Left ventricle myocardium inferior (tissue), 1 donor: Measurements from ENCODE around the gene CELF3. TPM values are rescaled to one million over a fixed set of nuclear protein-coding genes. Genes with fewer than 3 reads are reported as not detected.

Experiments
- DNase-seq: peaks from one replicate; pipeline ENCODE4 v3.0.0-alpha.2; 2020
- H3K27ac ChIP-seq: fragments of 200-600 bp; replicated peaks from 2 replicates; pipeline ENCODE4 v1.8.0; 2021
- H3K27me3 ChIP-seq: fragments of 200-600 bp; 2 replicates; pipeline ENCODE4 v1.8.0; 2021; ENCODE audit warnings: low read depth
- H3K36me3 ChIP-seq: fragments of 200-600 bp; 2 replicates; pipeline ENCODE4 v1.8.0; 2021
- H3K4me1 ChIP-seq: fragments of 200-600 bp; 2 replicates; pipeline ENCODE4 v1.8.0; 2021
- H3K4me3 ChIP-seq: fragments of 200-600 bp; 2 replicates; pipeline ENCODE4 v1.8.0; 2021; ENCODE audit warnings: mild to moderate bottlenecking, moderate library complexity
- H3K9me3 ChIP-seq: fragments of 200-600 bp; replicated peaks from 2 replicates; pipeline ENCODE4 v1.8.0; 2021
- CTCF ChIP-seq: fragments of 200-600 bp; IDR thresholded peaks from 2 replicates; pipeline ENCODE4 v1.8.0; 2021; ENCODE audit warnings: antibody characterized with exemption, mild to moderate bottlenecking, borderline replicate concordance
- intact Hi-C: fragments of 100-400 bp; cut with micrococcal nuclease; formaldehyde crosslinking; loops from one replicate; pipeline ENCODE4 v1.11.0; 2022
- total RNA-seq: library from RNA; stranded (reverse); fragmentation: NEBNext Ultra II Directional; extraction: Animal tissue kit (Norgen Biotek cat#: 25700); gene quantifications from one replicate; pipeline ENCODE4 v1.2.1, GENCODE V29; 2021
- donor health status: DM: no; HTN: yes; CAD: no; lungs with severe emphysema.

The CELF3 gene
- total RNA-seq, 1 donor from 2014 or later = not detected

GRCh38 chr1:151720554-151720953 lies 4.0 kb upstream of the CELF3 start:
- no peaks in the 10 kb centered on the region for H3K9me3 ChIP-seq
- no peak for DNase-seq
- peak overlapping the region; percentile 83 for H3K27ac ChIP-seq
- H3K4me3 ChIP-seq = peak overlapping the region; percentile 66
- peaks cover 41% of the 10 kb centered on the region for H3K27me3 ChIP-seq
- no peaks in the 10 kb centered on the region for H3K36me3 ChIP-seq
- intact Hi-C loops = no loop called here
- no peak for TF ChIP-seq CTCF
- H3K4me1 ChIP-seq = peaks cover 57% of the 10 kb centered on the region

- no peak for TF ChIP-seq CTCF
- no peak for DNase-seq
- peaks cover 57% of the 10 kb centered on the region for H3K4me1 ChIP-seq
- intact Hi-C loops = no loop called here
- no peaks in the 10 kb centered on the region for H3K36me3 ChIP-seq
- no peaks in the 10 kb centered on the region for H3K9me3 ChIP-seq
- peak overlapping the region; percentile 66 for H3K4me3 ChIP-seq
- peaks cover 39% of the 10 kb centered on the region for H3K27me3 ChIP-seq
- H3K27ac ChIP-seq = peak overlapping the region; percentile 83
These were observed 3.5 kb upstream of the CELF3 start for GRCh38 chr1:151720125-151720524.

GRCh38 chr1:151718666-151719065 lies 2.1 kb upstream of the CELF3 start:
- no peaks in the 10 kb centered on the region for H3K9me3 ChIP-seq
- H3K27ac ChIP-seq = peak overlapping the region; percentile 68
- DNase-seq = no peak
- H3K4me3 ChIP-seq = no peak overlapping the region
- H3K27me3 ChIP-seq = peaks cover 40% of the 10 kb centered on the region
- intact Hi-C loops = no loop called here
- H3K4me1 ChIP-seq = peaks cover 57% of the 10 kb centered on the region
- no peak for TF ChIP-seq CTCF
- H3K36me3 ChIP-seq = no peaks in the 10 kb centered on the region

GRCh38 chr1:151718011-151718431 lies 1.4 kb upstream of the CELF3 start:
- Histone ChIP-seq H3K27me3 (peaks cover 45% of the 10 kb centered on the region), H3K4me1 (peaks cover 57% of the 10 kb centered on the region), H3K9me3 (no peaks in the 10 kb centered on the region), H3K36me3 (no peaks in the 10 kb centered on the region), H3K27ac (peak overlapping the region; percentile 68), H3K4me3 (peak overlapping the region; percentile 39)
- no peak for TF ChIP-seq CTCF
- DNase-seq = peak; percentile 37
- intact Hi-C loops = no loop called here

GRCh38 chr1:151716405-151716762 lies 219 bp downstream of the CELF3 start:
- H3K27me3 ChIP-seq = peaks cover 62% of the 10 kb centered on the region
- TF ChIP-seq CTCF = no peak
- no peaks in the 10 kb centered on the region for H3K9me3 ChIP-seq
- intact Hi-C loops = no loop called here
- peak overlapping the region; percentile 39 for H3K4me3 ChIP-seq
- no peak for DNase-seq
- H3K36me3 ChIP-seq = no peaks in the 10 kb centered on the region
- peaks cover 50% of the 10 kb centered on the region for H3K4me1 ChIP-seq
- no peak overlapping the region for H3K27ac ChIP-seq
